Mucosa of descending colon (tissue), 3 donors: ENCODE results near the gene PRRT2. TPM values are rescaled to one million over a fixed set of nuclear protein-coding genes. Genes with fewer than 3 reads are reported as not detected.

Source experiments
- ATAC-seq: fragments of 200-7000 bp; cut with Tn5 transposase; one replicate; pipeline ENCODE4 v1.9.1; 2020; ENCODE audit warnings: mild to moderate bottlenecking, moderate library complexity
- DNase-seq, 3 donors: peaks; one replicate each; pipeline ENCODE4 v3.0.0-alpha.2; 2020
- H3K36me3 ChIP-seq: fragments of 200-600 bp; one replicate; pipeline ENCODE4 v1.8.0; 2021; ENCODE audit warnings: low read depth, mild to moderate bottlenecking
- H3K4me1 ChIP-seq: fragments of 200-600 bp; one replicate; pipeline ENCODE4 v1.8.0; 2021; ENCODE audit warnings: low read depth, mild to moderate bottlenecking
- H3K4me3 ChIP-seq: fragments of 200-600 bp; one replicate; pipeline ENCODE4 v1.8.0; 2021; ENCODE audit warnings: mild to moderate bottlenecking
- H3K9me3 ChIP-seq: fragments of 200-600 bp; one replicate; pipeline ENCODE4 v1.8.0; 2021; ENCODE audit warnings: mild to moderate bottlenecking
- intact Hi-C, 2 donors: fragments of 100-400 bp; cut with DNase I in 1 of 2; cut with micrococcal nuclease in 1 of 2; formaldehyde crosslinking; loops; one replicate each; pipeline versions ENCODE4 v1.11.0 to v1.11.1; 2022; cut with DNase I, micrococcal nuclease
- total RNA-seq, 3 donors: library from RNA; stranded (reverse); fragmentation: NEBNext Ultra II Directional in 2 of 3; extraction: Animal tissue kit (Norgen Biotek cat#: 25700) in 2 of 3; gene quantifications; one replicate each; pipeline versions ENCODE4 v1.2.1 to v1.2.4, GENCODE V29; 2021 to 2023
- TF ChIP-seq, protein P1 (sequence below): fragments of 200-600 bp; IDR thresholded peaks from one replicate; pipeline ENCODE4 v1.8.0; 2022; ENCODE audit warnings: antibody characterized with exemption, mild to moderate bottlenecking
- donor health status: DM: no; HTN: no; CAD: no; lungs with moderate emphysema.
- donor health status: DM: no; HTN: no; CAD: no.
- donor health status: DM: no; HTN: yes; CAD: no.

The PRRT2 gene
- total RNA-seq, 3 donors from 2014 or later = 0.81 to 15.2 (median 0.94) TPM

DNA sequence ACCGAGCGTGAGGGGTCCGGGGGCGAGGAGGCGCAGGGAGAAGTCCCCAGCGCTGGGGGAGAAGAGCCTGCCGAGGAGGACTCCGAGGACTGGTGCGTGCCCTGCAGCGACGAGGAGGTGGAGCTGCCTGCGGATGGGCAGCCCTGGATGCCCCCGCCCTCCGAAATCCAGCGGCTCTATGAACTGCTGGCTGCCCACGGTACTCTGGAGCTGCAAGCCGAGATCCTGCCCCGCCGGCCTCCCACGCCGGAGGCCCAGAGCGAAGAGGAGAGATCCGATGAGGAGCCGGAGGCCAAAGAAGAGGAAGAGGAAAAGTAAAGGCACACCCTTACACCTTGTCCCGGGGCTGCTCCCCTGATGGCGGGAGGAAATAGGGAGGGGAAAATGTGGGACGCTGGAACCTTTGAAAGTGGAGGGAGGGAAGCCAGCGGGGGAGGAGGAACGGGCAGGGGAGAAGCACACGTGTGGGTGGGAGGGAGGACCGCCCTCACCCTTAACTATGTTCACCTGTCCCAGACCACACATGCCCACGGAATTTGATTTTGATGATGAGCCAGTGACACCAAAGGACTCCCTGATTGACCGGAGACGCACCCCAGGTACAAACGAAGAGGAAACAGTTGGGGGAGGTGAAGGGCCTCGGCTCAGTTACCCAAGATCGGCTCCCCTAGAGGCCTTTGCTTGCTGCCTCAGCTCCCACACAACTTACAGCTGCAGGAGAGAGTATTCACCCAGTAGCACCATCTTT is 4.9 kb downstream of the PRRT2 start:
- Histone ChIP-seq H3K4me3 (peak overlapping the region; percentile 50), H3K9me3 (no peaks in the 10 kb centered on the region), H3K4me1 (peaks cover 64% of the 10 kb centered on the region), H3K36me3 (no peaks in the 10 kb centered on the region)
- ATAC-seq (peak; percentile 23), DNase-seq (peak; percentile 70 to 85 (median 82))
- TF ChIP-seq, protein P1, sequence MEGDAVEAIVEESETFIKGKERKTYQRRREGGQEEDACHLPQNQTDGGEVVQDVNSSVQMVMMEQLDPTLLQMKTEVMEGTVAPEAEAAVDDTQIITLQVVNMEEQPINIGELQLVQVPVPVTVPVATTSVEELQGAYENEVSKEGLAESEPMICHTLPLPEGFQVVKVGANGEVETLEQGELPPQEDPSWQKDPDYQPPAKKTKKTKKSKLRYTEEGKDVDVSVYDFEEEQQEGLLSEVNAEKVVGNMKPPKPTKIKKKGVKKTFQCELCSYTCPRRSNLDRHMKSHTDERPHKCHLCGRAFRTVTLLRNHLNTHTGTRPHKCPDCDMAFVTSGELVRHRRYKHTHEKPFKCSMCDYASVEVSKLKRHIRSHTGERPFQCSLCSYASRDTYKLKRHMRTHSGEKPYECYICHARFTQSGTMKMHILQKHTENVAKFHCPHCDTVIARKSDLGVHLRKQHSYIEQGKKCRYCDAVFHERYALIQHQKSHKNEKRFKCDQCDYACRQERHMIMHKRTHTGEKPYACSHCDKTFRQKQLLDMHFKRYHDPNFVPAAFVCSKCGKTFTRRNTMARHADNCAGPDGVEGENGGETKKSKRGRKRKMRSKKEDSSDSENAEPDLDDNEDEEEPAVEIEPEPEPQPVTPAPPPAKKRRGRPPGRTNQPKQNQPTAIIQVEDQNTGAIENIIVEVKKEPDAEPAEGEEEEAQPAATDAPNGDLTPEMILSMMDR = no peak
- intact Hi-C loops = no loop called here

DNA sequence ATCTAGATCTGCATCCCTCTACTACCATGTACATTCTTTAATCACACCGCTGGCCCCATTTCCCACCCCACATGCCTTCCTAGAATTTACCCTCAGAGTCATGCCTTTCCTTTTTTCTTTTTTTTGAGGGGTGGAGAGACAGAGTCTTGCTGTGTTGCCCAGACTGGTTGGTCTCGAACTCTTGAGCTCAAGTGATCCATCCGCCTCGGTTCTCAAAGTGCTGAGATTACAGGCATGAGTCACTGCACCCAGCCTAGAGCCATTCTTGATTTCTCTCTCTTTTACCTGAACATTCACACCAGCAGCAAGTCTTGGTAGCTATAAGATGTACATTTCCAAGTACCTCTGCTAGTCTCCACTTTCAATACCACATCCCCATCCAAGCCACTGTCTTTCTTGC is 6.1 kb downstream of the PRRT2 start:
- Histone ChIP-seq H3K36me3 (no peaks in the 10 kb centered on the region), H3K9me3 (no peaks in the 10 kb centered on the region), H3K4me3 (no peak overlapping the region), H3K4me1 (peaks cover 63% of the 10 kb centered on the region)
- no peak for DNase-seq
- no peak for ATAC-seq
- intact Hi-C loops = no loop called here
- TF ChIP-seq, protein P1 = no peak

DNA sequence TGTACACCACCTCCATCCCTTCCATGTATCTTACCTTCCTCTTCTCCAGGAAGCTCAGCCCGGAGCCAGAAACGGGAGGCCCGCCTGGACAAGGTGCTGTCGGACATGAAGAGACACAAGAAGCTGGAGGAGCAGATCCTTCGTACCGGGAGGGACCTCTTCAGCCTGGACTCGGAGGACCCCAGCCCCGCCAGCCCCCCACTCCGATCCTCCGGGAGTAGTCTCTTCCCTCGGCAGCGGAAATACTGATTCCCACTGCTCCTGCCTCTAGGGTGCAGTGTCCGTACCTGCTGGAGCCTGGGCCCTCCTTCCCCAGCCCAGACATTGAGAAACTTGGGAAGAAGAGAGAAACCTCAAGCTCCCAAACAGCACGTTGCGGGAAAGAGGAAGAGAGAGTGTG is 7.5 kb downstream of the PRRT2 start:
- Histone ChIP-seq H3K9me3 (no peaks in the 10 kb centered on the region), H3K4me1 (peaks cover 72% of the 10 kb centered on the region), H3K36me3 (no peaks in the 10 kb centered on the region), H3K4me3 (no peak overlapping the region)
- TF ChIP-seq, protein P1 = peak; percentile 20
- DNase-seq (peak; percentile 62 to 68 (median 62)), ATAC-seq (no peak)
- intact Hi-C loops = no loop called here

DNA sequence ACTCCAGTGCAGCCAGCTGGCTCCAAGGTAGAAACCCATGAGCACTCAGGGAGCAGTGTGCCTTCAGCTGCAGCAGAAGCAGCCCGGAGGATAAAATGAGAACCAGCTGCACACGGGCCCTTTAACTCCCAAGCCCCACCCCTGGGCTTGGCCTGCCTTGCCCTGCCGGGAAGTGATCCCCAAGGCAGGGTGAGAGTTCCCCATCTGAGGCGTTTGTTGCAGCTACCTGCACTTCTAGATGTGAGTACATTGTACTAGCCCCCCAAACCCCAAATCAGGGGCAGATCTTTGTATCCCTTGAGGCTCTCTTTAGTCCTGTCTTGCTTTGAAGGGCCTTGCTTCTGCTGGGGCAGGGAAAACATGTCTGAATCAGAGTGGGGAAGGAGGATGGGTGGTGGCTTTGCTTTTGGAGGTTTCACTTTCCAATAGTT is 8.3 kb downstream of the PRRT2 start, which contains the start of gene MVP:
TSS of gene MVP (plus strand) at position 192 of the 431 bp plus-strand sequence. CDS start 10,088 bp downstream, outside the sequence.
- peak; percentile 84 to 91 (median 88) for DNase-seq
- peaks cover 73% of the 10 kb centered on the region for H3K4me1 ChIP-seq
- TF ChIP-seq, protein P1 = no peak
- no peaks in the 10 kb centered on the region for H3K36me3 ChIP-seq
- H3K4me3 ChIP-seq = peak within 1 kb of the TSS; percentile 74
- intact Hi-C loops = no loop called here
- H3K9me3 ChIP-seq = no peaks in the 10 kb centered on the region
- peak; percentile 44 for ATAC-seq

DNA sequence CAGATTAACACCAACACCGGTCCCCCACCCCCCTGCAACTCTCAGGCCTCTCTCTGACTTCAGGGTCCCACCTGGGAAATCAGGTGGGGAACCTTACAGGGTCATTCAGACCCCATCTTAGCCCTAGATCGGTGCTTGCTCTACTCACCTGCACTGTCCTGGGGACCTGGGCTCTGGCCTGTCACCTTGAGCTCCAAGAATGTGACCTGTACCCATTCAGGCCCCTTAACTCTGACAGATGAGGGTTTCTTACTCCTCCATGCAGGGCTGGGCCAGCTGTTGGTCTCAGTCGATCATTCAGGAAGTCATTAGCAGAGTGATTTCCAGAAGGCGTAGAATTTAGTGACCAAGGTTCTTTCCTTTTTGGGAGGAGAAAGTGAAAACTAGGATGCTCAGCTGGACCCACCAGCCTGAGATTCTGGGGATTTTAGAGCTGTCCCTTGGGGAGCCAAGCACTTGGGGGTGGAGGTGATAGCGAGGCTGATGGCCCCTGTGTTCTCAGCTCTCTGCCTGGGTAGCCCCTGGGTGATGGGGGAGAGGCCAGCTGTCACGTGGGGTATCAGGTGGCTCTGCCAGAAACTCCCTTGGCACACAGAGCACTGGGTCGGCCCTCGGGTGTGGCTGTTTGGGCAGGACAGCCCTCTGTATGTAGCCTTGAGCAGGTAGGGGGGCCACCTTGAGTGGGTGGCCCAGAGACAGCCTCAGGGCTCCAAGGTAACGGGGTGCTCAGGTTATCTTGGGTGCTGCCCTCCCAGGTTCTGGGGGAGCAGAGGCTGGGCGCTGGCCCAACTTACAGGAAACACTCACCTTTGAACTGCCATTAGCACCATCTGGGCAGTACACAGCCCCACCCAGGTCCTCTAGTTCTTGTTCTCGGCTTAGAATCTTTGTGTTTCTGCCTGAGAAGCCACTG is 9.0 kb downstream of the PRRT2 start:
- DNase-seq = peak; percentile 91 to 94 (median 93)
- no peaks in the 10 kb centered on the region for H3K36me3 ChIP-seq
- TF ChIP-seq, protein P1 = no peak
- no peaks in the 10 kb centered on the region for H3K9me3 ChIP-seq
- H3K4me1 ChIP-seq = peaks cover 79% of the 10 kb centered on the region
- H3K4me3 ChIP-seq = peak overlapping the region; percentile 74
- ATAC-seq = peak; percentile 67
- intact Hi-C loops = no loop called here
